GM18526 (cell line): ENCODE measurements around the gene LHB.
"Not testable (repeated sequence)": the region's sequence is repeated elsewhere in the genome, so short reads cannot be mapped to it uniquely, and the experiment has no call there.

ENCODE experiments used
- POLR2A ChIP-seq: IDR thresholded peaks from 3 replicates; pipeline ENCODE4 v1.6.1; 2011; ENCODE audit not compliant: insufficient read length; ENCODE audit errors: extremely low read depth

LHB gene

DNA sequence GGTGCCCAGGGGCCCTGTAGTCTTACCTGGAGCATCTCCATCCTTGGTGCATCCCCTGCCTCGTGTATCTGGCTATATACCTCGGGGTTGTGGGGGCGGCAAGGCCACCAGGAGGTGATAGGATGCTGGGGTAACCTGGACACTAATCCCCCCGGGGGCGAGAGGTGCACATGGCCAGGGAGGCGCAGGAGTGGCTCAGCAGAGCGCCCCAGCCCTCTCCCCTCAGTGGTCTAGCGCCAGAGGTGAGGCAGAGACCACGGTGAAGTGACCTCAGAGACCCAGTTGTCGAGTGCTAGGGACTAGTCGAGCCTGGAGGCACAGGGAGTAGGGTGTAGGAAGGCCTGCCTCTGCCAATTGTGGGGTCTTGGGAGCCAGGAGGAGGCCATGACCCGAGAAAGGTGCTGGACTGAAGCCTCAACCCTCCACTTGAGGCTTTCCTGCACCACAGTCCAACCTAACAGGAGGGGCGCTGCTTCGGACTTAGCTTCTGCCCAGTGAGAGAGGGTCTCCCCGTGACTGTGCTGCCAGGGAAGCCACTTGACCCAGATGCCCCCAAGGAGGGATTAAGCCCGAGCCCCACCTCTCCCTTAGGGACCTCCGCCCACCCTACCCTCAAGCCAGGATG lies at the start of gene LHB:
TSS of gene LHB (minus strand) at position 51 of the 625 bp plus-strand sequence. CDS start at position 41, 10 bp downstream.
- TF ChIP-seq POLR2A: no peak

GRCh38 chr19:49065905-49066512 lies 49.1 kb upstream of the LHB start:
- no peak for TF ChIP-seq POLR2A

- TF ChIP-seq POLR2A: no peak
Measured at GRCh38 chr19:49064768-49065611, 48.1 kb upstream of the LHB start, which contains the start of gene NTF4. TSS of gene NTF4 (minus strand) at chr19:49064818. CDS start at chr19:49061997, 2,821 bp downstream.

DNA sequence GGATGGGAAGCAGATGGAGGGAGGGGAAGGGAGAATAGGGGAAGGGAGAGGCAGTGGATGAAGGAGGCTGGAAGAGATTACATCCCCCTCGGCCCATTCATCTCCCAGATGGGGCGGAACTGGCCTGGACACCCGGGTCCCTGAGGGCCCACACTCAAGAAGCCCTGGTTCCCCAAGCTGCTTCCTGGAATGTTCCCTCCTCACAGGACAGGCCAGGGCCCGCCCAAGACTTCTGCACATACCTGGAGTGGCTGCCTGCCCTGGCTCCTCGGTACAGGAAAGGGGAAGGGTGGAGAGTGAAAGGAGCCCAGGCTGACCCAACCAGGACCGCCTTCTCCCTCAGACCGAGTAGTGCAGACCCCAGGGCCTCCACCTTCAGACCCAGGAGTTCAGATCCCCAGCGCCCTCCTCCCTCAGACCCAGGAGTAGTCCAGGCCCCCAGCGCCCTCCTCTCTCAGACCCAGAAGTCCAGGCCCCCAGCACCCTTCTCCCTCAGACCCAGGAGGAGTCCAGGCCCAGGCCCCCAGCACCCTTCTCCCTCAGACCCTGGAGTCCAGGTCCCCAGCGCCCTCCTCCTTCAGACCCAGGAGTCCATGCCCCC lies 47.2 kb upstream of the LHB start:
- TF ChIP-seq POLR2A: no peak

DNA sequence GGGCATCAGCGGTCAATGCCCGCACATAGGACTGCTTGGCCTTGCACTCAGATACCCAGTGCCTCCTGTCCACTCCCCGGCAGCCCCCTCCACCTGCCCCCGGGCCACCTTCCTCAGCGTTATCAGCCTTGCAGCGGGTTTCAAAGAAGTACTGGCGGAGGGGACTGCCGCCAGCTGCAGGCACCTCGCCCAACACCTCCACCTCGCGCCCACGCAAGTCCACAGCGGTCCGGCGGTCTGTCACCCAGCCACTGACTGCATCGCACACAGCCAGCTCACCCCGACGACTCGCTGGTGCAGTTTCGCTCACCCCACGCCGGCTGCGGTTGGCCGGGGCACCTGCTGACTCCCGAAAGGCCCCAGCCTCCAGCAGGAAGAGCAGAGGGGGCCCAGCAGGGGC lies 44.6 kb upstream of the LHB start:
- no peak for TF ChIP-seq POLR2A

- no peak for TF ChIP-seq POLR2A
Measured at GRCh38 chr19:49061000-49061399, 44.1 kb upstream of the LHB start.

GRCh38 chr19:49059053-49059452 lies 42.2 kb upstream of the LHB start:
- no peak for TF ChIP-seq POLR2A

DNA sequence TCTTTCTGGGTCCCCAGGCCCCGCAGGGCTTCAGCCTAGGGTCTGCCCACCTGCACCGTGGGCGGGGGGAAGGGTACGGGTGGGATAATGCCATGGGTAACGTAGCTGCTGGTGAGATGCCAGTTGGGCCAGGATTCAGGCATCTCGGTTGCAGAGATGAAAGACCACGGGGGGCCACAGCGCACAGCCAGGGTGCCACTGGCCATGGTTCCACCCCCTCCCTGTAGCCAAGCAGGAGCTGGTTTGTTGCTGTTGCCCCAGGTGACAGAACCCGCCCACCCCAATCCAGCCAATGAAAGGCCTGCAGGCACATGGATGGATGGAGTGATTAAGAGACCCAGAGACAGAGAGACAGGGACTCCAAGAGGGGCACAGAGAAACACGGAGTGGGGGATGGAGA lies 41.7 kb upstream of the LHB start:
- no peak for TF ChIP-seq POLR2A

DNA sequence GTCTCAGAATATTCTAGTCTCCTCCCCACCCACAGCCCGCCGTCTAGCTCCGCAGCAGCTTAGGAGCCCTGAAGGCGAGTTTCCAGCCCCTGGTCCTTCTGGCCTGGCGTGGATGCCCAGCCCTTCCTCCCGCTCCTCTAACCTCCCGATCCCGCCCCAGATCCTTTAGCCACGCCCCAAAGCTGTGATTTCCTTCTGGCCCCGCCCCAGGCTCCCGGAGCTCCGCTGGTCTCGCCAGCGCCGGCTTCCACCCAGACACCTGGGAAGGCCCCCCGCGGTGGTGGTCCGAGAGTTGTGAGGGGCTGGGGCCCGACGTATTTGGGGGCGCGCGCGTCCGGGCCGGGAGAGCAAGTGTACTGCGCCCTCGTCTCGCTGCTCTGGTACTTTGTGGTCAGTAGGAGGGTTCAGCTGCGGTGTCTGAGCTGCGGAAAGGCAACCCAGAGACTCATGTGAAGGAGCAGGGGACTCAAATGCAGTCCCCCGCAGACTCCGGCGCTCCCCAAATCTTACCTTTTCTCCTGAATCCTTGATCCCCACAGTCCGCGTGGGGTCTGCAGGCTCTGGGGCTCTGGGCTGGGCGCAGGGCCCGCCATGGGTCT lies 40.8 kb upstream of the LHB start, which contains the start of gene CGB7:
TSS of gene CGB7 (minus strand) at position 114 of the 599 bp plus-strand sequence. CDS start 2,374 bp downstream, outside the sequence.
- TF ChIP-seq POLR2A: no peak

GRCh38 chr19:49056101-49056901 lies 39.4 kb upstream of the LHB start:
- TF ChIP-seq POLR2A: no peak

GRCh38 chr19:49049011-49049410 lies 32.1 kb upstream of the LHB start, which contains the start of gene CGB8:
TSS of gene CGB8 (minus strand) at chr19:49049111. CDS start at chr19:49048739, 372 bp downstream.
- TF ChIP-seq POLR2A: not testable (repeated sequence)

GRCh38 chr19:49043548-49043947 lies 26.7 kb upstream of the LHB start, which contains the start of gene CGB5:
TSS of gene CGB5 (plus strand) at chr19:49043848. CDS start at chr19:49044210, 362 bp downstream.
- not testable (repeated sequence) for TF ChIP-seq POLR2A

- no peak for TF ChIP-seq POLR2A
Measured at GRCh38 chr19:49042177-49042576, 25.3 kb upstream of the LHB start.

DNA sequence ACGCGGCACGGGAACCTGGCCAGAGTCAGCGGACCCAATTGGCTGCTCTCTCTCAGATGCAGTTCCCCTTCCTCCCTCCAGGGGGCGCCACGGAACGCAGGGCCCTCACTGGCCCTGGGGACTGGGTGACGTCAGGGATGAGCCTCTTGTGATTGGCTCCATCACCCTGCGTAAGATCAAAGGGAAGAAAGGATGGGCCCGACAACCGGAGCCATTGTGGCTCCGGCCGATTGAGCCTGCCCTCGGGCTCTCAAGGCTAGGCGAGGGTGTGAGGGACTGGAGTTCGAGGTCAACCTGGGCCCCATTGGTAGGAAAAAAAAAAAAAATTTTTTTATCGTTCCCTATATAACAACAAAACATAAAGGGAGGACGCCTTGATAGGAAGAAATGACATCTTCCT lies 19.9 kb upstream of the LHB start, which contains the start of gene CGB1:
TSS of gene CGB1 (minus strand) at position 81 of the 400 bp plus-strand sequence. CDS start 184 bp downstream, outside the sequence.
- TF ChIP-seq POLR2A: not testable (repeated sequence)
